ENCODE measurements around the gene PDE1C. TPM values are rescaled to one million over a fixed set of nuclear protein-coding genes. Genes with fewer than 3 reads are reported as not detected.
"Not testable (repeated sequence)": the region's sequence is repeated elsewhere in the genome, so short reads cannot be mapped to it uniquely, and the experiment has no call there.

The PDE1C gene
- total and polyA plus RNA-seq, 8 donors: 1.2 to 4.2 (median 2.2) TPM

DNA sequence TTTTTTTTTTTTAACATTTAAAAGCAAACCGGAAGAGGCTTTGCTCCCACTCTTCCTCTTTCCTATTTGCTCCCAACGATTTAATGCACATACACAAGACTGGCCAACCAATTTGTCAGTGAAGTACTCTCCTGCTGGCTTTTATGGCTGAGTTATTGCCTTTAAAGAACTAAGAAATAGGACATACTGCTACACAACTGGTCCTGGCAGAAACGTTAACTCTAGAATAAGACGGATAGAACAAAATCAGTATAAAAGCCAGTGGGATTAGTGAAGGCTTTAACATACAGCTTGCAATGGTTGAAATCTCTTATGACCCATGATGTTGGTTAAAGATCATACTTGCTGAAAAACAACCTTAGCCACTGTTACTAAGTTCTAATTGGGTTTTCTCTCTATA, 47.2 kb downstream of the PDE1C start:
- intact Hi-C loops (cut with DNase I): no loop called here
- DNase-seq (no peak), ATAC-seq (no peak), FAIRE-seq (no peak)
- H3K27ac ChIP-seq: no peak overlapping the region
- H3K36me3 ChIP-seq: no peaks in the 10 kb centered on the region
- WGBS, 2 donors: 78 to 81% methylated on average over 4 of the region's 4 CpGs
- H3K4me1 ChIP-seq: peaks cover 0 to 7% (median 7%) of the 10 kb centered on the region in 3 donors
- H3K9me3 ChIP-seq: no peaks in the 10 kb centered on the region
- TF ChIP-seq, protein P1, sequence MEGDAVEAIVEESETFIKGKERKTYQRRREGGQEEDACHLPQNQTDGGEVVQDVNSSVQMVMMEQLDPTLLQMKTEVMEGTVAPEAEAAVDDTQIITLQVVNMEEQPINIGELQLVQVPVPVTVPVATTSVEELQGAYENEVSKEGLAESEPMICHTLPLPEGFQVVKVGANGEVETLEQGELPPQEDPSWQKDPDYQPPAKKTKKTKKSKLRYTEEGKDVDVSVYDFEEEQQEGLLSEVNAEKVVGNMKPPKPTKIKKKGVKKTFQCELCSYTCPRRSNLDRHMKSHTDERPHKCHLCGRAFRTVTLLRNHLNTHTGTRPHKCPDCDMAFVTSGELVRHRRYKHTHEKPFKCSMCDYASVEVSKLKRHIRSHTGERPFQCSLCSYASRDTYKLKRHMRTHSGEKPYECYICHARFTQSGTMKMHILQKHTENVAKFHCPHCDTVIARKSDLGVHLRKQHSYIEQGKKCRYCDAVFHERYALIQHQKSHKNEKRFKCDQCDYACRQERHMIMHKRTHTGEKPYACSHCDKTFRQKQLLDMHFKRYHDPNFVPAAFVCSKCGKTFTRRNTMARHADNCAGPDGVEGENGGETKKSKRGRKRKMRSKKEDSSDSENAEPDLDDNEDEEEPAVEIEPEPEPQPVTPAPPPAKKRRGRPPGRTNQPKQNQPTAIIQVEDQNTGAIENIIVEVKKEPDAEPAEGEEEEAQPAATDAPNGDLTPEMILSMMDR (IDR thresholded peaks at IDR 0.05): no peak
- H3K4me3 ChIP-seq: no peak overlapping the region
- no peaks in the 10 kb centered on the region for H3K27me3 ChIP-seq

DNA sequence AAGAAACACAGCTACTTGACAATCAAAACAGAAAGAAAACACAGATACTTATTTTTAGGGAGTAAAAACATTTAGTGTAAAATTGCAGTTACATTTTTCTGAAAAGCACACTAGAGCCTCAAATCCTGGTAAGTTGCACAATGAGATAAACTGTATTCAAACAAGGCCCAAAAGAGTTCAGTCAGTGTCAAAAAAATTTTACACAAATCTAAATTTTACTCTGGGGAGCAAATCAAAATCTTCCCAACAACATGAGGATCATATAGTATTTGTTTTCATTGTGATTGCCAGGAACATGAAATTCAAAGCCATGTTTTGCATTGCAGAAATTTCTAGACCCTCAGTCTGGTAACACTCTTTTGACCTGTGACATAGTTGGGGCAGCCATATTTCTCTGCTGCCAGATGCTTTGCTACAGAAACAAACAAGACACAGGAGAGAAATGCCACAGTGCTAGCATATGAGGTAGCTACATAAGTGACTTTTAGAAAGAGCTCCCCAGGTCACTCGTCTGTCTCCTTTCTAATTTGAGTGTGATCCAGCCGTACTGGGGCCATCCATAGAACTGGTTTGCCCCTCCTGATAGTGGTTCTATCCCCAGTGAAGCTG, 49.6 kb downstream of the PDE1C start:
- no peaks in the 10 kb centered on the region for H3K9me3 ChIP-seq
- no peak overlapping the region for H3K27ac ChIP-seq
- no peaks in the 10 kb centered on the region for H3K36me3 ChIP-seq
- H3K27me3 ChIP-seq: no peaks in the 10 kb centered on the region
- TF ChIP-seq, protein P1 (IDR thresholded peaks at IDR 0.05): no peak
- FAIRE-seq (no peak), DNase-seq (no peak), ATAC-seq (no peak)
- H3K4me1 ChIP-seq: peaks cover 0 to 7% (median 7%) of the 10 kb centered on the region in 3 donors
- intact Hi-C loops (cut with DNase I): no loop called here
- no peak overlapping the region for H3K4me3 ChIP-seq
- 90 to 93% methylated on average over 2 of the region's 2 CpGs for WGBS, 2 donors

DNA sequence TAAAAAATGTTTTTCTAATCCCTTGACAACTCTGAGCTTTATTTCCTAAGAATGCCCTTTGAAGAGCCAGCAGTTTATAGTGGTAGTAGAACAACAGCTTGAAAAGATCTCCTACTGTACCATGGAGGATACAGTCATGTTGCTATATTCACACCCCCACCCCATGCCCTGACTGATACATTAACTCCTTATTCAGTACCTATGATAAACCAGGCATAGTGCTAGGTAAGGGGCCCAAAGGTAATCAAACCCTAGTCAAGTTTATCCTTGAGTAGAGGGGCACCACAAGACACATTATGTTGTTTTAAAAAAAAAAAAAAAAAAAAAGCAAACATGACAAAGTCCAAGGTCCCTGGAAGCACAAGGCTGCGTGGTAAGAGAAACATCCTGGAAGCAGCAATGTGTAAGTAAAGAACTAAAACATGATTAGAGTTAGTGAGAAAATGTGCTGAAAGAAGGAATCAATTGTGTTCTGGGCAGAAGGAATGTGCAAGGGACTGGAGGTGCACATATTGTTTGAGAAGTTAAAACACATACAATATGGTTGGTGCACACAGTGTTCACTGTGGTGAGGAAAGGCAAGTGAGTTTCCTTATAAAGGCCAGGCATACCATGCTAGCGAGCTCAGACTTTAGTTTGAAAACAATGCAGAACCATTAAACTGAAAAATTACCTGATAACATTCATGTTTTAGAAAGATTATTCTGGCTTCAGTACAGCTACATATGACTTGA, 51.2 kb downstream of the PDE1C start:
- H3K4me1 ChIP-seq: peaks cover 0 to 7% (median 7%) of the 10 kb centered on the region in 3 donors
- WGBS, 2 donors: 27 to 31% methylated on average over 2 of the region's 2 CpGs
- no peak overlapping the region for H3K4me3 ChIP-seq
- intact Hi-C loops (cut with DNase I): no loop called here
- ATAC-seq (peak in 3 of 4 donors; percentile 44 to 87 (median 59)), DNase-seq (no peak), FAIRE-seq (no peak)
- TF ChIP-seq, protein P1 (IDR thresholded peaks at IDR 0.05): no peak
- H3K36me3 ChIP-seq: no peaks in the 10 kb centered on the region
- no peaks in the 10 kb centered on the region for H3K9me3 ChIP-seq
- no peaks in the 10 kb centered on the region for H3K27me3 ChIP-seq
- peak overlapping the region in 1 of 4 donors; percentile 11 for H3K27ac ChIP-seq

GRCh38 chr7:32015133-32015532, 55.1 kb downstream of the PDE1C start:
- H3K27ac ChIP-seq: no peak overlapping the region
- 82 to 88% methylated on average over 2 of the region's 2 CpGs for whole genome bisulfite sequencing, 2 donors
- H3K4me3 ChIP-seq: no peak overlapping the region
- DNase-seq: no peak
- H3K36me3 ChIP-seq: no peaks in the 10 kb centered on the region
- intact Hi-C loops (cut with DNase I): no loop called here
- TF ChIP-seq, protein P1 (IDR thresholded peaks at IDR 0.05): no peak
- H3K4me1 ChIP-seq: peaks cover 0 to 7% (median 7%) of the 10 kb centered on the region in 3 donors
- H3K9me3 ChIP-seq: no peaks in the 10 kb centered on the region
- H3K27me3 ChIP-seq: no peaks in the 10 kb centered on the region
- no peak for FAIRE-seq
- no peak for ATAC-seq

- DNase-seq; H3K36me3 ChIP-seq; ATAC-seq; H3K27me3 ChIP-seq; H3K9me3 ChIP-seq; intact Hi-C loops (cut with DNase I); H3K4me1 ChIP-seq; H3K27ac ChIP-seq; FAIRE-seq; H3K4me3 ChIP-seq: not testable (repeated sequence)
- 42 to 48% methylated on average over 2 of the region's 2 CpGs for WGBS, 2 donors
Observed at GRCh38 chr7:32013471-32013870, 56.7 kb downstream of the PDE1C start.

All from pancreas (tissue), 10 donors.